ENCODE data around the gene HOXC12.

GRCh38 chr12:53989227-53990113 is 34.8 kb downstream of the HOXC12 start:
- TF ChIP-seq CTCF (IDR thresholded peaks at IDR 0.05; ENCODE audit: low read depth, low read length) (peak; percentile 79), EZH2phosphoT487 (IDR thresholded peaks at IDR 0.05; ENCODE audit: low read depth) (no peak)

All from OCI-LY3 (cell line).